SK-N-SH (cell line): ENCODE data around the gene GRB10. TPM values are rescaled to one million over a fixed set of nuclear protein-coding genes. Genes with fewer than 3 reads are reported as not detected.

ENCODE experiments used
- CTCF ChIA-PET: fragments of 300-600, 350-600 bp; formaldehyde crosslinking; extraction: SDS; loops from one replicate; lab custom pipeline; 2021; lab: Yijun Ruan, JAX
- POLR2A ChIA-PET: fragments of 350-600 bp; sonication (Branson Sonifier 250); formaldehyde crosslinking; extraction: SDS; loops from one replicate; lab custom pipeline; 2020; ENCODE audit warnings: antibody characterized with exemption, inconsistent platforms; lab: Yijun Ruan, JAX
- DNase-seq: peaks from one replicate; pipeline ENCODE4 v3.0.0; 2012
- H2AFZ ChIP-seq: fragments of 200-600 bp; sonication (generic); 2 replicates; pipeline ENCODE4 v1.8.1; 2016; ENCODE audit warnings: antibody characterized with exemption, mild to moderate bottlenecking, low read depth
- H3F3A ChIP-seq: fragments of 200-600 bp; sonication (generic); replicated peaks from 2 replicates; pipeline ENCODE3; 2016; ENCODE audit warnings: antibody characterized with exemption, mild to moderate bottlenecking; ENCODE audit not compliant: insufficient read depth
- H3K27ac ChIP-seq, 2 experiments: fragments of 200-500 bp in 1 of 2; fragments of 200-600 bp in 1 of 2; sonication (Bioruptor generic) in 1 of 2; sonication (generic), shearing (Covaris generic) in 1 of 2; 2 replicates each; pipeline versions ENCODE4 v1.5.1 to v1.6.1; 2014 to 2016; ENCODE audit warnings: low read depth in 2 of 2, inconsistent platforms in 1 of 2, low read length in 1 of 2, mild to moderate bottlenecking in 1 of 2, mixed read lengths in 1 of 2
- H3K27me3 ChIP-seq: fragments of 200-600 bp; sonication (generic), shearing (Covaris generic); 2 replicates; pipeline ENCODE4 v1.6.1; 2016; ENCODE audit warnings: mixed run types; ENCODE audit not compliant: insufficient read depth
- H3K36me3 ChIP-seq, 2 experiments: fragments of 200-500 bp in 1 of 2; fragments of 200-600 bp in 1 of 2; sonication (Bioruptor generic) in 1 of 2; sonication (generic) in 1 of 2; replicated peaks in 1 of 2; 2 replicates each; pipeline versions ENCODE3 to v1.5.1; 2014 to 2016; ENCODE audit warnings: low read length in 1 of 2, mild to moderate bottlenecking in 1 of 2; ENCODE audit not compliant: insufficient read depth in 2 of 2, control insufficient read depth in 1 of 2
- H3K4me1 ChIP-seq, 2 experiments: fragments of 200-500 bp in 1 of 2; fragments of 200-600 bp in 1 of 2; sonication (Bioruptor generic) in 1 of 2; sonication (generic), shearing (Covaris generic) in 1 of 2; 2 replicates each; pipeline versions ENCODE4 v1.5.1 to v1.6.1; 2014 to 2016; ENCODE audit warnings: low read depth in 1 of 2, low read length in 1 of 2, mixed run types in 1 of 2; ENCODE audit not compliant: insufficient read depth in 2 of 2, control insufficient read depth in 1 of 2
- H3K4me2 ChIP-seq: fragments of 200-600 bp; sonication (generic), shearing (Covaris generic); 2 replicates; pipeline ENCODE4 v1.6.1; 2017; ENCODE audit warnings: mixed run types
- H3K4me3 ChIP-seq, 2 experiments: fragments of 200-500 bp in 1 of 2; fragments of 200-600 bp in 1 of 2; sonication (Bioruptor generic) in 1 of 2; sonication (generic), shearing (Covaris generic) in 1 of 2; 2 replicates each; pipeline versions ENCODE4 v1.5.1 to v1.8.1; 2014 to 2016; ENCODE audit warnings: low read depth in 2 of 2, inconsistent platforms in 1 of 2, low read length in 1 of 2, mild to moderate bottlenecking in 1 of 2, mixed read lengths in 1 of 2, moderate library complexity in 1 of 2
- H3K79me2 ChIP-seq: fragments of 200-600 bp; sonication (generic); 2 replicates; pipeline ENCODE4 v1.8.1; 2017; ENCODE audit warnings: mild to moderate bottlenecking; ENCODE audit not compliant: insufficient read depth
- H3K9ac ChIP-seq: fragments of 200-600 bp; sonication (generic); 2 replicates; pipeline ENCODE4 v1.6.1; 2017; ENCODE audit warnings: mixed run types
- H3K9me2 ChIP-seq: fragments of 200-600 bp; sonication (generic); 2 replicates; pipeline ENCODE4 v1.6.1; 2017; ENCODE audit warnings: mixed run types
- H3K9me3 ChIP-seq: fragments of 200-600 bp; sonication (generic); 2 replicates; pipeline ENCODE4 v1.6.1; 2017; ENCODE audit warnings: mixed run types, mild to moderate bottlenecking, moderate library complexity
- H4K20me1 ChIP-seq: fragments of 200-600 bp; sonication (generic); 2 replicates; pipeline ENCODE4 v1.6.1; 2017; ENCODE audit warnings: mild to moderate bottlenecking, mixed run types; ENCODE audit not compliant: insufficient read depth
- CTCF ChIP-seq: fragments of 200-600 bp; sonication (generic); IDR thresholded peaks from 2 replicates; pipeline ENCODE4 v1.6.1; 2017; ENCODE audit warnings: antibody characterized with exemption, mild to moderate bottlenecking, moderate library complexity
- ELF1 ChIP-seq: IDR thresholded peaks from 2 replicates; pipeline ENCODE4 v1.4.0; 2012
- EZH2phosphoT487 ChIP-seq: fragments of 200-600 bp; sonication (generic); IDR thresholded peaks from 2 replicates; pipeline ENCODE4 v1.6.1; 2017; ENCODE audit warnings: low read depth, mixed run types, mild to moderate bottlenecking, antibody characterized with exemption, moderate library complexity, borderline replicate concordance
- FOXM1 ChIP-seq: IDR thresholded peaks from 2 replicates; pipeline ENCODE4 v1.4.0; 2012; ENCODE audit warnings: low read depth, mild to moderate bottlenecking
- GATA2 ChIP-seq: sonication (generic); formaldehyde crosslinking; IDR thresholded peaks from 2 replicates; pipeline ENCODE4 v1.5.0; 2020; ENCODE audit warnings: mild to moderate bottlenecking, missing genetic modification reagents
- IRF3 ChIP-seq: fragments of 150-350 bp; IDR thresholded peaks from 2 replicates; pipeline ENCODE4 v1.6.1; 2016; ENCODE audit warnings: mild to moderate bottlenecking, low read depth, low read length
- JUND ChIP-seq: IDR thresholded peaks from 2 replicates; pipeline ENCODE4 v1.4.0; 2012
- MEF2A ChIP-seq: IDR thresholded peaks from 2 replicates; pipeline ENCODE4 v1.4.0; 2012; ENCODE audit warnings: low read depth, borderline replicate concordance
- NFIC ChIP-seq: IDR thresholded peaks from 2 replicates; pipeline ENCODE4 v1.4.0; 2012; ENCODE audit warnings: borderline replicate concordance
- NRF1 ChIP-seq: IDR thresholded peaks from 2 replicates; pipeline ENCODE4 v1.6.1; 2012; ENCODE audit warnings: low read depth, mild to moderate bottlenecking, low read length
- POLR2AphosphoS5 ChIP-seq: IDR thresholded peaks from 2 replicates; pipeline ENCODE4 v1.6.1; 2012; ENCODE audit warnings: low read depth, low read length
- RAD21 ChIP-seq: IDR thresholded peaks from 2 replicates; pipeline ENCODE4 v1.6.1; 2012; ENCODE audit warnings: mild to moderate bottlenecking, low read length
- RXRA ChIP-seq: IDR thresholded peaks from 2 replicates; pipeline ENCODE4 v1.4.0; 2012; ENCODE audit warnings: low read depth, mild to moderate bottlenecking, borderline replicate concordance
- SIN3A ChIP-seq: IDR thresholded peaks from 2 replicates; pipeline ENCODE4 v1.6.1; 2012; ENCODE audit warnings: low read depth, mild to moderate bottlenecking, low read length, moderate library complexity, borderline replicate concordance
- TCF12 ChIP-seq: IDR thresholded peaks from 2 replicates; pipeline ENCODE4 v1.4.0; 2012
- TEAD4 ChIP-seq: IDR thresholded peaks from 2 replicates; pipeline ENCODE4 v1.4.0; 2012; ENCODE audit warnings: mild to moderate bottlenecking, borderline replicate concordance; ENCODE audit not compliant: insufficient read depth
- YY1 ChIP-seq: IDR thresholded peaks from 2 replicates; pipeline ENCODE4 v1.4.0; 2012; ENCODE audit warnings: low read depth, mild to moderate bottlenecking
- ZBTB33 ChIP-seq: IDR thresholded peaks from 2 replicates; pipeline ENCODE4 v1.4.0; 2012; ENCODE audit warnings: low read depth, borderline replicate concordance
- WGBS: methylation state at CpG from one replicate; pipeline ENCODE4 v1.1.6; 2017; ENCODE audit warnings: low lambda C conversion rate; 5-methylcytosine and 5-hydroxymethylcytosine counted together
- polyA plus RNA-seq, 3 experiments: library from polyadenylated mRNA; depleted of rRNA; stranded (reverse); fragments of >200 nt; gene quantifications; 2 replicates each; pipeline ENCODE4 v1.2.3, GENCODE V29; 2012
- TF ChIP-seq, protein P1 (sequence below): fragments of 150-350 bp; IDR thresholded peaks from 2 replicates; pipeline ENCODE4 v1.6.1; 2017; ENCODE audit warnings: antibody characterized with exemption, low read length, low read depth, borderline replicate concordance
- TF ChIP-seq, protein P2 (sequence below): IDR thresholded peaks from 2 replicates; pipeline ENCODE4 v1.6.1; 2012; ENCODE audit warnings: mild to moderate bottlenecking, low read depth, low read length, moderate library complexity

GRB10 gene
- polyA plus RNA-seq, 1 of the 3 experiments (the other 2 are of a cell fraction): 5.1 TPM

DNA sequence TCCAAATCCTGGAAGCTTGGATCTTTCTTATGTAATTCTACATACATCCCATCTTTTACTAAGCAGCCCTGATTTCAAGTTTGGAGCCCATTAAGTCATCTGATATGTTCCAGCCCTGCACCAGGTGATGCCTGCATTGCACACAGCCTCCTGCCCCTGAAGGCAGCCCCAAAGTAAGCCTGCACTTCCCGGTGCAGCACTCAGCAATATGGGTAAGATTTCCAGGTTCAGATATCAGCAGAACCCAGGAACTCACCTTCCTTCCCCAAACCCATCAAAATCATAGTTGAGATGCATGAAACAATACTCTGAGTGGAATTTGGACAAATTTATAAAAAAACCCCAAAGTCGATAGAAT is 217.2 kb downstream of the GRB10 start:
- no peak overlapping the region for H3K4me2 ChIP-seq
- no peak overlapping the region for H3K9ac ChIP-seq
- H3K79me2 ChIP-seq: no peaks in the 10 kb centered on the region
- no peak for DNase-seq
- CTCF ChIA-PET: interaction anchor here (0.7 to 5.2 kb wide), 5 partner anchors 26 to 97 kb away, joined by 3 to 26 read pairs (median 3); no protein-coding TSS in a partner anchor
- H3K36me3 ChIP-seq: no peaks in the 10 kb centered on the region
- peaks cover 25% of the 10 kb centered on the region; the same call in 1 of the 2 replicates for H3K27me3 ChIP-seq
- no peaks in the 10 kb centered on the region for H3F3A ChIP-seq
- H2AFZ ChIP-seq: no peak overlapping the region
- no peaks in the 10 kb centered on the region for H4K20me1 ChIP-seq
- TF ChIP-seq POLR2AphosphoS5 (no peak), GATA2 (no peak), SIN3A (no peak), JUND (no peak), NFIC (no peak), MEF2A (no peak), EZH2phosphoT487 (no peak), NRF1 (no peak), ELF1 (no peak), TCF12 (no peak), ZBTB33 (no peak), IRF3 (no peak), RXRA (no peak), YY1 (no peak), FOXM1 (no peak), RAD21 (no peak), CTCF (no peak), TEAD4 (no peak)
- TF ChIP-seq, protein P1, sequence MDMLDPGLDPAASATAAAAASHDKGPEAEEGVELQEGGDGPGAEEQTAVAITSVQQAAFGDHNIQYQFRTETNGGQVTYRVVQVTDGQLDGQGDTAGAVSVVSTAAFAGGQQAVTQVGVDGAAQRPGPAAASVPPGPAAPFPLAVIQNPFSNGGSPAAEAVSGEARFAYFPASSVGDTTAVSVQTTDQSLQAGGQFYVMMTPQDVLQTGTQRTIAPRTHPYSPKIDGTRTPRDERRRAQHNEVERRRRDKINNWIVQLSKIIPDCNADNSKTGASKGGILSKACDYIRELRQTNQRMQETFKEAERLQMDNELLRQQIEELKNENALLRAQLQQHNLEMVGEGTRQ: no peak
- TF ChIP-seq, protein P2, sequence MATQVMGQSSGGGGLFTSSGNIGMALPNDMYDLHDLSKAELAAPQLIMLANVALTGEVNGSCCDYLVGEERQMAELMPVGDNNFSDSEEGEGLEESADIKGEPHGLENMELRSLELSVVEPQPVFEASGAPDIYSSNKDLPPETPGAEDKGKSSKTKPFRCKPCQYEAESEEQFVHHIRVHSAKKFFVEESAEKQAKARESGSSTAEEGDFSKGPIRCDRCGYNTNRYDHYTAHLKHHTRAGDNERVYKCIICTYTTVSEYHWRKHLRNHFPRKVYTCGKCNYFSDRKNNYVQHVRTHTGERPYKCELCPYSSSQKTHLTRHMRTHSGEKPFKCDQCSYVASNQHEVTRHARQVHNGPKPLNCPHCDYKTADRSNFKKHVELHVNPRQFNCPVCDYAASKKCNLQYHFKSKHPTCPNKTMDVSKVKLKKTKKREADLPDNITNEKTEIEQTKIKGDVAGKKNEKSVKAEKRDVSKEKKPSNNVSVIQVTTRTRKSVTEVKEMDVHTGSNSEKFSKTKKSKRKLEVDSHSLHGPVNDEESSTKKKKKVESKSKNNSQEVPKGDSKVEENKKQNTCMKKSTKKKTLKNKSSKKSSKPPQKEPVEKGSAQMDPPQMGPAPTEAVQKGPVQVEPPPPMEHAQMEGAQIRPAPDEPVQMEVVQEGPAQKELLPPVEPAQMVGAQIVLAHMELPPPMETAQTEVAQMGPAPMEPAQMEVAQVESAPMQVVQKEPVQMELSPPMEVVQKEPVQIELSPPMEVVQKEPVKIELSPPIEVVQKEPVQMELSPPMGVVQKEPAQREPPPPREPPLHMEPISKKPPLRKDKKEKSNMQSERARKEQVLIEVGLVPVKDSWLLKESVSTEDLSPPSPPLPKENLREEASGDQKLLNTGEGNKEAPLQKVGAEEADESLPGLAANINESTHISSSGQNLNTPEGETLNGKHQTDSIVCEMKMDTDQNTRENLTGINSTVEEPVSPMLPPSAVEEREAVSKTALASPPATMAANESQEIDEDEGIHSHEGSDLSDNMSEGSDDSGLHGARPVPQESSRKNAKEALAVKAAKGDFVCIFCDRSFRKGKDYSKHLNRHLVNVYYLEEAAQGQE: no peak
- no peak overlapping the region for H3K4me3 ChIP-seq
- WGBS: 19% methylated on average over 2 of the region's 2 CpGs
- H3K9me3 ChIP-seq: no peaks in the 10 kb centered on the region
- H3K27ac ChIP-seq: peak overlapping the region in 1 of 2 experiments; percentile 71; a peak in 2 of 4 replicates
- H3K4me1 ChIP-seq: peaks cover 0 to 59% of the 10 kb centered on the region in 2 experiments; a peak in 2 of 4 replicates
- no peaks in the 10 kb centered on the region for H3K9me2 ChIP-seq
- POLR2A ChIA-PET: interaction anchor here (1.1 to 1.8 kb wide), 2 partner anchors 10 to 57 kb away, joined by 5 to 6 read pairs; no protein-coding TSS in a partner anchor
